Globus pallidus (tissue), 1 donor: ENCODE results near the gene ADCY3.
"Not testable (repeated sequence)": the region's sequence is repeated elsewhere in the genome, so short reads cannot be mapped to it uniquely, and the experiment has no call there.

ENCODE experiments used
- DNase-seq: peaks from one replicate; pipeline ENCODE4 v3.0.0-alpha.2; 2015; ENCODE audit warnings: low spot score

The ADCY3 gene

GRCh38 chr2:24809316-24810007, 110.6 kb downstream of the ADCY3 start:
- no peak for DNase-seq

GRCh38 chr2:24806661-24807036, 113.4 kb downstream of the ADCY3 start:
- no peak for DNase-seq

GRCh38 chr2:24805811-24806660, 114.0 kb downstream of the ADCY3 start:
- not testable (repeated sequence) for DNase-seq

GRCh38 chr2:24800487-24800886, 119.5 kb downstream of the ADCY3 start:
- not testable (repeated sequence) for DNase-seq

- DNase-seq: no peak
Measured at GRCh38 chr2:24797644-24798043, 122.4 kb downstream of the ADCY3 start.

GRCh38 chr2:24793761-24794435, 126.1 kb downstream of the ADCY3 start:
- no peak for DNase-seq

GRCh38 chr2:24792874-24793760, 126.9 kb downstream of the ADCY3 start, which contains the start of the genes CENPO and PTRHD1:
CENPO (plus strand) TSS chr2:24793425; CDS start chr2:24793920, 495 bp downstream.
PTRHD1 (minus strand) TSS chr2:24793391; CDS start chr2:24793377, 14 bp downstream.
- peak; percentile 96 for DNase-seq

GRCh38 chr2:24792542-24792873, 127.5 kb downstream of the ADCY3 start:
- no peak for DNase-seq

GRCh38 chr2:24791452-24791851, 128.6 kb downstream of the ADCY3 start:
- no peak for DNase-seq

- no peak for DNase-seq
Measured at GRCh38 chr2:24788816-24789215, 131.2 kb downstream of the ADCY3 start.

GRCh38 chr2:24787532-24787931, 132.5 kb downstream of the ADCY3 start:
- DNase-seq: no peak

- DNase-seq: no peak
Measured at GRCh38 chr2:24785671-24786321, 134.2 kb downstream of the ADCY3 start.

GRCh38 chr2:24783641-24784040, 136.4 kb downstream of the ADCY3 start:
- DNase-seq: no peak

GRCh38 chr2:24779116-24779515, 140.9 kb downstream of the ADCY3 start:
- DNase-seq: no peak

- no peak for DNase-seq
Measured at GRCh38 chr2:24774373-24774772, 145.7 kb downstream of the ADCY3 start.

- no peak for DNase-seq
Measured at GRCh38 chr2:24771764-24772586, 148.1 kb downstream of the ADCY3 start.

GRCh38 chr2:24771061-24771460, 149.0 kb downstream of the ADCY3 start:
- DNase-seq: no peak
